Measurements from ENCODE around the gene EPHX1.

DNA sequence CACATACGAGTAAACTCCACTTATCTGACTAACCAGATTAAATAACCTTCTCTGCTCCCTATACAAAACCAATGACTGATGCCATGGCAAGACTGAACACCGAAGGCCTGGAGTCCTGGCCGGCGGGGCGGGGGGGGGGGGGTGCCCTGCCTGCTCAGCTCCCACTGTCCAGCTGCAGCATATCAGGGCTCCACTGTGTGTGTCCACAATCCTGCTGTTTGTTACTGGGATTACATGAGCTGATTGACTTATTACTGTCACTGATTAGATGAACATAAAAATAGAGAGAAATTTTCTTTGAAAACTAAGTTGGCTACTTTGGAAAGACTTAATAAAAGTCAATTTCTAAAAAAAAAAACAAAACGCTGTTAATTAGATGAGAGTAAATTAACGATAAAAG is 47.3 kb downstream of the EPHX1 start:
- no peak for TF ChIP-seq POLR2AphosphoS5 (IDR thresholded peaks at IDR 0.05)
- TF ChIP-seq, protein P1, sequence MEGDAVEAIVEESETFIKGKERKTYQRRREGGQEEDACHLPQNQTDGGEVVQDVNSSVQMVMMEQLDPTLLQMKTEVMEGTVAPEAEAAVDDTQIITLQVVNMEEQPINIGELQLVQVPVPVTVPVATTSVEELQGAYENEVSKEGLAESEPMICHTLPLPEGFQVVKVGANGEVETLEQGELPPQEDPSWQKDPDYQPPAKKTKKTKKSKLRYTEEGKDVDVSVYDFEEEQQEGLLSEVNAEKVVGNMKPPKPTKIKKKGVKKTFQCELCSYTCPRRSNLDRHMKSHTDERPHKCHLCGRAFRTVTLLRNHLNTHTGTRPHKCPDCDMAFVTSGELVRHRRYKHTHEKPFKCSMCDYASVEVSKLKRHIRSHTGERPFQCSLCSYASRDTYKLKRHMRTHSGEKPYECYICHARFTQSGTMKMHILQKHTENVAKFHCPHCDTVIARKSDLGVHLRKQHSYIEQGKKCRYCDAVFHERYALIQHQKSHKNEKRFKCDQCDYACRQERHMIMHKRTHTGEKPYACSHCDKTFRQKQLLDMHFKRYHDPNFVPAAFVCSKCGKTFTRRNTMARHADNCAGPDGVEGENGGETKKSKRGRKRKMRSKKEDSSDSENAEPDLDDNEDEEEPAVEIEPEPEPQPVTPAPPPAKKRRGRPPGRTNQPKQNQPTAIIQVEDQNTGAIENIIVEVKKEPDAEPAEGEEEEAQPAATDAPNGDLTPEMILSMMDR (IDR thresholded peaks at IDR 0.05) = no peak
- no peak for TF ChIP-seq POLR2A (IDR thresholded peaks at IDR 0.05)

Data from breast epithelium (tissue), 3 donors.